Mammary epithelial cell (primary cell): ENCODE results near the gene KRTCAP2.

Experiments used
- EZH2 ChIP-seq: IDR thresholded peaks from 2 replicates; pipeline ENCODE4 v1.6.1; 2012; ENCODE audit warnings: low read length, inconsistent platforms, borderline replicate concordance
- TF ChIP-seq, protein P1 (sequence below), 2 donors: IDR thresholded peaks in 1 of 2; conservative IDR thresholded peaks in 1 of 2; 2 replicates each; pipeline ENCODE4 v1.5.1; 2011 to 2012; ENCODE audit warnings: inconsistent platforms in 2 of 2, low read length in 2 of 2, mild to moderate bottlenecking in 2 of 2, control low read depth in 1 of 2, low read depth in 1 of 2; ENCODE audit not compliant: insufficient read depth in 1 of 2; ENCODE audit errors: extremely low read depth in 1 of 2

DNA sequence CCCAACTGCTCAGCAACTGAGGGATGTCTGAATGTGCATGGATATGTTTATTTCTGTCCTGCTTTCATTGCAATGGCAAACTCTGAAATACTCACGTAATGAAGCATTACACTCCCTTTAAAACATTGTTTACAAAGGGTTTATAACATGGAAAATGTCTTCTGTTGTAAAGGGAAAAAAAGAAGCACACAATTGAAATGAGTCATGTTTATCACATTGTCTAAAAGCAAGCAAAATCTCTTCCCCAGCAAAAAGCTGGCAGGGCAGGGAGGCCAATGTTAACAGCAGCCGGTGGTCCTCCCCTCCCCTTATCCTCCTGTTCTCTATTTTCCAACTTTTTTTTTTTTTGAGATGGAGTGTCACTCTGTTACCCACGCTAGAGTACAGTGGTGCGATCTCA is 49.3 kb downstream of the KRTCAP2 start:
- no peak for TF ChIP-seq EZH2
- TF ChIP-seq, protein P1, sequence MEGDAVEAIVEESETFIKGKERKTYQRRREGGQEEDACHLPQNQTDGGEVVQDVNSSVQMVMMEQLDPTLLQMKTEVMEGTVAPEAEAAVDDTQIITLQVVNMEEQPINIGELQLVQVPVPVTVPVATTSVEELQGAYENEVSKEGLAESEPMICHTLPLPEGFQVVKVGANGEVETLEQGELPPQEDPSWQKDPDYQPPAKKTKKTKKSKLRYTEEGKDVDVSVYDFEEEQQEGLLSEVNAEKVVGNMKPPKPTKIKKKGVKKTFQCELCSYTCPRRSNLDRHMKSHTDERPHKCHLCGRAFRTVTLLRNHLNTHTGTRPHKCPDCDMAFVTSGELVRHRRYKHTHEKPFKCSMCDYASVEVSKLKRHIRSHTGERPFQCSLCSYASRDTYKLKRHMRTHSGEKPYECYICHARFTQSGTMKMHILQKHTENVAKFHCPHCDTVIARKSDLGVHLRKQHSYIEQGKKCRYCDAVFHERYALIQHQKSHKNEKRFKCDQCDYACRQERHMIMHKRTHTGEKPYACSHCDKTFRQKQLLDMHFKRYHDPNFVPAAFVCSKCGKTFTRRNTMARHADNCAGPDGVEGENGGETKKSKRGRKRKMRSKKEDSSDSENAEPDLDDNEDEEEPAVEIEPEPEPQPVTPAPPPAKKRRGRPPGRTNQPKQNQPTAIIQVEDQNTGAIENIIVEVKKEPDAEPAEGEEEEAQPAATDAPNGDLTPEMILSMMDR (conservative IDR thresholded peaks at IDR 0.05 in 1 of 2, IDR thresholded peaks at IDR 0.05 in 1 of 2; ENCODE audit: extremely low read depth in 1 of 2, insufficient read depth in 1 of 2, low read depth in 1 of 2, low read length in 2 of 2): no peak
